NCI-H1105 treated with DMSO at 0.1 percent for 48 hours (cell line): ENCODE measurements around the gene PRDM5.
"Not testable (repeated sequence)": the region's sequence is repeated elsewhere in the genome, so short reads cannot be mapped to it uniquely, and the experiment has no call there.

Experiments used
- DNase-seq: peaks from one replicate; lab custom pipeline; 2025; lab: John Stamatoyannopoulos, UW

PRDM5 gene

GRCh38 chr4:120753854-120754253 lies 168.7 kb downstream of the PRDM5 start:
- no peak for DNase-seq

GRCh38 chr4:120750152-120750525 lies 172.4 kb downstream of the PRDM5 start:
- DNase-seq: no peak

- DNase-seq: peak; percentile 9
Measured at GRCh38 chr4:120749445-120750151, 172.9 kb downstream of the PRDM5 start.

- not testable (repeated sequence) for DNase-seq
Measured at GRCh38 chr4:120741636-120742035, 180.9 kb downstream of the PRDM5 start.

- no peak for DNase-seq
Measured at GRCh38 chr4:120736312-120736711, 186.2 kb downstream of the PRDM5 start.

- DNase-seq: no peak
Measured at GRCh38 chr4:120733968-120734367, 188.6 kb downstream of the PRDM5 start.

GRCh38 chr4:120733054-120733453 lies 189.5 kb downstream of the PRDM5 start:
- DNase-seq: no peak

- no peak for DNase-seq
Measured at GRCh38 chr4:120731561-120731960, 191.0 kb downstream of the PRDM5 start.

GRCh38 chr4:120730777-120731320 lies 191.7 kb downstream of the PRDM5 start:
- DNase-seq: no peak

- DNase-seq: no peak
Measured at GRCh38 chr4:120728892-120729675, 193.4 kb downstream of the PRDM5 start.

- no peak for DNase-seq
Measured at GRCh38 chr4:120725639-120726580, 196.6 kb downstream of the PRDM5 start.

GRCh38 chr4:120724656-120725055 lies 197.9 kb downstream of the PRDM5 start:
- no peak for DNase-seq

- peak; percentile 10 for DNase-seq
Measured at GRCh38 chr4:120723986-120724385, 198.5 kb downstream of the PRDM5 start.

GRCh38 chr4:120723105-120723504 lies 199.4 kb downstream of the PRDM5 start:
- no peak for DNase-seq

- DNase-seq: no peak
Measured at GRCh38 chr4:120722655-120723054, 199.9 kb downstream of the PRDM5 start.

- no peak for DNase-seq
Measured at GRCh38 chr4:120720354-120720934, 202.1 kb downstream of the PRDM5 start.

- DNase-seq: peak; percentile 20
Measured at GRCh38 chr4:120718979-120719566, 203.5 kb downstream of the PRDM5 start.

GRCh38 chr4:120716346-120716745 lies 206.2 kb downstream of the PRDM5 start:
- no peak for DNase-seq

GRCh38 chr4:120714417-120715010 lies 208.0 kb downstream of the PRDM5 start:
- no peak for DNase-seq

- DNase-seq: no peak
Measured at GRCh38 chr4:120709991-120710390, 212.5 kb downstream of the PRDM5 start.

- no peak for DNase-seq
Measured at GRCh38 chr4:120704538-120704937, 218.0 kb downstream of the PRDM5 start.
